B cell (primary cell): ENCODE measurements around the gene SHOC2. TPM values are rescaled to one million over a fixed set of nuclear protein-coding genes. Genes with fewer than 3 reads are reported as not detected.

Experiments used
- ATAC-seq: fragments of 200-7000 bp; cut with Tn5 transposase; one replicate; pipeline ENCODE4 v1.10.0; 2021; ENCODE audit warnings: low read depth, mild to moderate bottlenecking, moderate number of reproducible peaks, moderate library complexity
- CTCF ChIA-PET: fragments of 350-600 bp; sonication (Branson Sonifier 250); formaldehyde crosslinking; loops from one replicate; lab custom pipeline; 2021; ENCODE audit warnings: antibody characterized with exemption, inconsistent platforms; lab: Charles Lee
- POLR2A ChIA-PET: fragments of 350-600 bp; sonication (Branson Sonifier 250); formaldehyde crosslinking; loops from one replicate; lab custom pipeline; 2021; ENCODE audit warnings: antibody characterized with exemption; lab: Charles Lee
- DNase-seq: peaks from one replicate; pipeline ENCODE4 v3.0.0; 2013
- H2AFZ ChIP-seq: 2 replicates; pipeline ENCODE4 v1.6.1; 2012; ENCODE audit warnings: mild to moderate bottlenecking, low read depth, low read length; ENCODE audit not compliant: insufficient read depth, poor library complexity, severe bottlenecking
- H3K27ac ChIP-seq, 2 donors: 1 replicate in 1 of 2; 2 replicates in 1 of 2; pipeline ENCODE4 v1.5.1; 2012 to 2013; ENCODE audit warnings: low read length in 2 of 2, mild to moderate bottlenecking in 2 of 2, moderate library complexity in 1 of 2
- H3K27me3 ChIP-seq, 4 experiments: fragments of 200-600 bp in 1 of 4; sonication (generic) in 1 of 4; replicated peaks in 1 of 4; 1 replicate in 2 of 4; 2 replicates in 2 of 4; pipeline versions ENCODE4 v1.6.1 to v1.7.0; 2013 to 2016; ENCODE audit warnings: low read length in 3 of 4, mild to moderate bottlenecking in 2 of 4, mixed read lengths in 1 of 4, moderate library complexity in 1 of 4; ENCODE audit not compliant: insufficient read depth in 4 of 4, control insufficient read depth in 3 of 4; ENCODE audit errors: control extremely low read depth in 1 of 4
- H3K36me3 ChIP-seq, 2 experiments: replicated peaks in 1 of 2; 1 replicate in 1 of 2; 2 replicates in 1 of 2; pipeline versions ENCODE4 v1.6.1 to v1.7.1; 2013; ENCODE audit warnings: low read length in 1 of 2; ENCODE audit not compliant: insufficient read depth in 2 of 2, control insufficient read depth in 1 of 2; ENCODE audit errors: control extremely low read depth in 1 of 2, extremely low read depth in 1 of 2
- H3K4me1 ChIP-seq, 2 donors: fragments of 200-600 bp in 1 of 2; sonication (generic) in 1 of 2; 1 replicate in 1 of 2; 2 replicates in 1 of 2; pipeline versions ENCODE4 v1.5.1 to v1.6.1; 2013 to 2017; ENCODE audit warnings: low read length in 2 of 2; ENCODE audit not compliant: control insufficient read depth in 2 of 2, insufficient read depth in 2 of 2
- H3K4me2 ChIP-seq: replicated peaks from 2 replicates; pipeline ENCODE3; 2012; ENCODE audit warnings: mild to moderate bottlenecking, low read depth, low read length; ENCODE audit not compliant: poor library complexity, severe bottlenecking
- H3K4me3 ChIP-seq, 5 experiments: fragments of 200-600 bp in 1 of 5; sonication (generic) in 1 of 5; 1 replicate in 3 of 5; 2 replicates in 2 of 5; pipeline versions ENCODE4 v1.5.1 to v1.7.0; 2011 to 2016; ENCODE audit warnings: low read length in 4 of 5, mild to moderate bottlenecking in 4 of 5, low read depth in 2 of 5, control low read depth in 1 of 5, moderate library complexity in 1 of 5; ENCODE audit not compliant: insufficient read depth in 1 of 5; ENCODE audit errors: control extremely low read depth in 1 of 5, extremely low read depth in 1 of 5
- H3K79me2 ChIP-seq: fragments of 200-600 bp; sonication (generic); one replicate; pipeline ENCODE4 v1.6.0; 2016; ENCODE audit warnings: low read length; ENCODE audit not compliant: control insufficient read depth, insufficient read depth
- H3K9ac ChIP-seq: fragments of 200-600 bp; sonication (generic); 2 replicates; pipeline ENCODE4 v1.6.1; 2017; ENCODE audit warnings: mild to moderate bottlenecking, low read length, moderate library complexity
- H3K9me3 ChIP-seq, 3 donors: one replicate each; pipeline versions ENCODE4 v1.6.1 to v1.7.1; 2013; ENCODE audit warnings: low read length in 2 of 3; ENCODE audit not compliant: control insufficient read depth in 2 of 3, insufficient read depth in 1 of 3; ENCODE audit errors: control extremely low read depth in 1 of 3
- H4K20me1 ChIP-seq: 2 replicates; pipeline ENCODE4 v1.6.0; 2012; ENCODE audit warnings: mild to moderate bottlenecking, low read length; ENCODE audit not compliant: insufficient read depth, control insufficient read depth, poor library complexity, severe bottlenecking
- H3K27ac Mint-ChIP-seq: one replicate; pipeline ENCODE4 v1.8.0; 2021; ENCODE audit warnings: mixed read lengths
- H3K27me3 Mint-ChIP-seq: one replicate; pipeline ENCODE4 v1.8.0; 2021; ENCODE audit warnings: mixed read lengths
- H3K4me1 Mint-ChIP-seq: one replicate; pipeline ENCODE4 v1.8.0; 2021; ENCODE audit warnings: mixed read lengths
- H3K4me3 Mint-ChIP-seq: one replicate; pipeline ENCODE4 v1.8.0; 2021; ENCODE audit warnings: mixed read lengths
- H3K9me3 Mint-ChIP-seq: one replicate; pipeline ENCODE4 v1.8.0; 2022; ENCODE audit warnings: mixed read lengths; ENCODE audit not compliant: insufficient read depth
- EZH2 ChIP-seq: IDR thresholded peaks from 2 replicates; pipeline ENCODE4 v1.6.1; 2012; ENCODE audit warnings: borderline replicate concordance, low read depth, mild to moderate bottlenecking, moderate library complexity, low read length; ENCODE audit not compliant: insufficient read depth, poor library complexity, severe bottlenecking
- WGBS: methylation state at CpG from one replicate; pipeline ENCODE4 v1.1.5; 2013; ENCODE audit warnings: missing lambda C conversion rate; ENCODE audit not compliant: insufficient coverage; 5-methylcytosine and 5-hydroxymethylcytosine counted together
- intact Hi-C: fragments of 100-400 bp; cut with micrococcal nuclease; formaldehyde crosslinking; loops from one replicate; pipeline ENCODE4 v1.10.0; 2022
- polyA plus RNA-seq: library from polyadenylated mRNA; depleted of rRNA; stranded (reverse); fragments of >200 nt; gene quantifications from 2 replicates; pipeline ENCODE4 v1.2.3, GENCODE V29; 2012
- total RNA-seq, 2 donors: library from RNA; stranded (reverse); fragments of 120-200 nt in 1 of 2; gene quantifications; 1 replicate in 1 of 2; 2 replicates in 1 of 2; pipeline versions ENCODE4 v1.2.3 to v1.2.4, GENCODE V29; 2013 to 2022
- TF ChIP-seq, protein P1 (sequence below): fragments of 200-600 bp; IDR thresholded peaks from one replicate; pipeline ENCODE4 v1.8.0; 2022; ENCODE audit warnings: antibody characterized with exemption, mild to moderate bottlenecking

The SHOC2 gene
- total and polyA plus RNA-seq, 2 donors (not counting 1 experiment from before 2014, with no cell fraction given) = 13.3 to 116 TPM

DNA sequence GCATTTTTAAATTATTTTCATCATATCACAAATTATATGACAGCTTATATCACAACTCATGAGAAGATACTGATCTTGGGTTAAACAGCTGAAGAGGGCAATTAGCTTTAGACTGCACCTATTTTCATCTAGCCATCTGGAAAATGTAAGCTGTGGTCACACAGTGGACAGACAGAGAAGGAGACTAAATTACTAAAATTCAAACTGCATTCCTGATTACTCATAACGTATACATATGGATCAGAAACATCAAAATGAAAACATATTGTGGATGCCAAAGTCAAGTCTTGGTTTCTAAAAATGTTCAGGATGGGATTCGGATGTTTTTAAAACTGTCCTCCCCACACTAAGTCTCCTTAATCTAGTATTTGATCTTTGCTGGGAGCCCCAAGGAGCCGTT is 7.0 kb upstream of the SHOC2 start:
- Histone ChIP-seq H4K20me1 (no peaks in the 10 kb centered on the region), H3K36me3 (peaks cover 4 to 13% of the 10 kb centered on the region in 2 experiments), H2AFZ (no peak overlapping the region), H3K27ac (no peak overlapping the region), H3K27me3 (no peaks in the 10 kb centered on the region), H3K9me3 (no peaks in the 10 kb centered on the region), H3K4me3 (no peak overlapping the region), H3K4me1 (peaks cover 0 to 10% of the 10 kb centered on the region in 2 donors), H3K79me2 (peaks cover 13% of the 10 kb centered on the region), H3K9ac (no peak overlapping the region), H3K4me2 (no peak overlapping the region)
- Mint-ChIP-seq H3K27me3 (no peaks in the 10 kb centered on the region), H3K9me3 (no peaks in the 10 kb centered on the region), H3K27ac (no peak overlapping the region), H3K4me3 (no peak overlapping the region), H3K4me1 (peaks cover 15% of the 10 kb centered on the region)
- POLR2A ChIA-PET = interaction anchor here (0.7 kb wide), 1 partner anchor 69 kb away, joined by 9 read pairs; no protein-coding TSS in a partner anchor
- intact Hi-C loops = no loop called here
- WGBS = 100% methylated on average over 1 of the region's 3 CpGs
- DNase-seq (no peak), ATAC-seq (no peak)
- TF ChIP-seq, protein P1, sequence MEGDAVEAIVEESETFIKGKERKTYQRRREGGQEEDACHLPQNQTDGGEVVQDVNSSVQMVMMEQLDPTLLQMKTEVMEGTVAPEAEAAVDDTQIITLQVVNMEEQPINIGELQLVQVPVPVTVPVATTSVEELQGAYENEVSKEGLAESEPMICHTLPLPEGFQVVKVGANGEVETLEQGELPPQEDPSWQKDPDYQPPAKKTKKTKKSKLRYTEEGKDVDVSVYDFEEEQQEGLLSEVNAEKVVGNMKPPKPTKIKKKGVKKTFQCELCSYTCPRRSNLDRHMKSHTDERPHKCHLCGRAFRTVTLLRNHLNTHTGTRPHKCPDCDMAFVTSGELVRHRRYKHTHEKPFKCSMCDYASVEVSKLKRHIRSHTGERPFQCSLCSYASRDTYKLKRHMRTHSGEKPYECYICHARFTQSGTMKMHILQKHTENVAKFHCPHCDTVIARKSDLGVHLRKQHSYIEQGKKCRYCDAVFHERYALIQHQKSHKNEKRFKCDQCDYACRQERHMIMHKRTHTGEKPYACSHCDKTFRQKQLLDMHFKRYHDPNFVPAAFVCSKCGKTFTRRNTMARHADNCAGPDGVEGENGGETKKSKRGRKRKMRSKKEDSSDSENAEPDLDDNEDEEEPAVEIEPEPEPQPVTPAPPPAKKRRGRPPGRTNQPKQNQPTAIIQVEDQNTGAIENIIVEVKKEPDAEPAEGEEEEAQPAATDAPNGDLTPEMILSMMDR = no peak
- TF ChIP-seq EZH2 = no peak
- CTCF ChIA-PET = interaction anchor here (0.8 to 2.7 kb wide), 4 partner anchors 16 to 109 kb away, joined by 3 to 15 read pairs (median 8); no protein-coding TSS in a partner anchor

DNA sequence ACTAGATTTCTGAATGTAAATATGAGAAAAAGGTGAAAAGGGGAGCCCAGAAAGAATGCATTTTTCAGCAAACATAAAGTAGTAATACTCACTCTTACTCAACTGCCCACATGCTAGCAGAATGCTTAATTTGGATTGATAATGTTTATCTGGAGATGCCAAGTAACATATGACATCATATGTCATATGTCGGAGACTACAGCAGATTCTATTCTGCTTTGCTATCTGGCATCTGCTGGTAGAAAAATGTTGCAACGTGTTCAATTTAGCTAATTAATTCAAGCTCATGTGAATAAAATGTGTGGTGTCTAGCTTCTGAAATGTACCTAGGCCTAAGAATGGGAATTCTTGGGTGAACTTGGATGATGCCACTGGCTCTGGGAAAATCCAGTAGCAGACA is 5.0 kb upstream of the SHOC2 start:
- peaks cover 7 to 16% of the 10 kb centered on the region in 2 donors for H3K4me1 ChIP-seq
- H3K9ac ChIP-seq = no peak overlapping the region
- intact Hi-C loops = no loop called here
- peaks cover 13% of the 10 kb centered on the region for H3K79me2 ChIP-seq
- no peak overlapping the region for H3K4me2 ChIP-seq
- ChIA-PET POLR2A (no interaction called here), CTCF (no interaction called here)
- H3K4me3 ChIP-seq = no peak overlapping the region
- no peaks in the 10 kb centered on the region for H3K9me3 Mint-ChIP-seq
- peaks cover 24% of the 10 kb centered on the region for H3K4me1 Mint-ChIP-seq
- 100% methylated on average over 1 of the region's 2 CpGs for WGBS
- no peak overlapping the region for H3K27ac ChIP-seq
- no peak overlapping the region for H3K27ac Mint-ChIP-seq
- no peak overlapping the region for H2AFZ ChIP-seq
- DNase-seq (no peak), ATAC-seq (no peak)
- H3K4me3 Mint-ChIP-seq = no peak overlapping the region
- no peaks in the 10 kb centered on the region for H3K27me3 ChIP-seq
- no peaks in the 10 kb centered on the region for H4K20me1 ChIP-seq
- TF ChIP-seq EZH2 = no peak
- TF ChIP-seq, protein P1 = no peak
- H3K9me3 ChIP-seq = no peaks in the 10 kb centered on the region
- H3K27me3 Mint-ChIP-seq = no peaks in the 10 kb centered on the region
- peaks cover 4 to 11% of the 10 kb centered on the region in 2 experiments for H3K36me3 ChIP-seq
